K562 (cell line): ENCODE results near the gene SOAT1. TPM values are rescaled to one million over a fixed set of nuclear protein-coding genes. Genes with fewer than 3 reads are reported as not detected.

Experiments used
- ATAC-seq: fragments of 200-7000 bp; cut with Tn5 transposase; 3 replicates; pipeline ENCODE4 v1.9.1; 2020; ENCODE audit warnings: moderate library complexity
- BruUV-seq: library from RNA; stranded (reverse); fragments of 400-500 nt; replicated peaks from 2 replicates; lab custom pipeline; 2021; lab: Mats Ljungman, UMichigan
- CTCF ChIA-PET: fragments of 300-600 bp; formaldehyde crosslinking; extraction: SDS; loops from one replicate; lab custom pipeline; 2021; ENCODE audit warnings: low intra/inter-chr PET ratio; lab: Yijun Ruan, JAX
- POLR2A ChIA-PET: fragments of 300-600, 350-650 bp; sonication (Branson Sonifier 250); formaldehyde crosslinking; extraction: SDS; loops from one replicate; lab custom pipeline; 2021; ENCODE audit warnings: antibody characterized with exemption, inconsistent platforms; lab: Yijun Ruan, JAX
- DNase-seq, 4 experiments: peaks; one replicate each; pipeline versions ENCODE4 v3.0.0 to v3.0.0-alpha.2; 2011 to 2018; ENCODE audit warnings: low spot score in 3 of 4, mixed read lengths in 3 of 4; ENCODE audit errors: extremely low read depth in 1 of 4
- FAIRE-seq: peaks from 2 replicates; lab custom pipeline; 2011; peaks lifted over from hg19 to GRCh38; lab: Jason Lieb, UNC
- H2AFZ ChIP-seq: 2 replicates; pipeline ENCODE4 v1.6.0; 2011; ENCODE audit warnings: low read depth, low read length, control low read depth, inconsistent platforms
- H3K27ac ChIP-seq: fragments of 200-600 bp; 3 replicates; pipeline ENCODE4 v1.8.0; 2011; ENCODE audit warnings: low read depth, mild to moderate bottlenecking, control low read depth, inconsistent platforms, low read length, moderate library complexity, mixed read lengths; ENCODE audit errors: extremely low read depth
- H3K27me3 ChIP-seq, 2 experiments: fragments of 300-600 bp in 1 of 2; 2 replicates in 1 of 2; 3 replicates in 1 of 2; pipeline versions ENCODE4 v1.6.0 to v1.8.0; 2011; ENCODE audit warnings: inconsistent platforms in 2 of 2, low read length in 2 of 2, mild to moderate bottlenecking in 1 of 2, mixed read lengths in 1 of 2, moderate library complexity in 1 of 2; ENCODE audit not compliant: control insufficient read depth in 2 of 2, insufficient read depth in 2 of 2
- H3K36me3 ChIP-seq: fragments of 300-600 bp; 3 replicates; pipeline ENCODE4 v1.8.0; 2011; ENCODE audit warnings: mild to moderate bottlenecking, low read length, inconsistent platforms; ENCODE audit not compliant: control insufficient read depth, insufficient read depth
- H3K4me1 ChIP-seq, 2 experiments: fragments of 200-600 bp in 1 of 2; replicated peaks in 1 of 2; 2 replicates in 1 of 2; 3 replicates in 1 of 2; pipeline versions ENCODE4 v1.5.1 to v1.8.0; 2011; ENCODE audit warnings: inconsistent platforms in 2 of 2, low read length in 2 of 2, mild to moderate bottlenecking in 1 of 2, mixed read lengths in 1 of 2, moderate library complexity in 1 of 2; ENCODE audit not compliant: control insufficient read depth in 2 of 2, insufficient read depth in 2 of 2
- H3K4me2 ChIP-seq: 2 replicates; pipeline ENCODE4 v1.6.1; 2011; ENCODE audit warnings: low read length, control low read depth, inconsistent platforms, mixed read lengths; ENCODE audit not compliant: insufficient read depth
- H3K4me3 ChIP-seq: fragments of 200-600 bp; sonication (generic), shearing (Covaris generic); 2 replicates; pipeline ENCODE4 v1.5.1; 2016; ENCODE audit warnings: control low read depth, inconsistent platforms
- H3K79me2 ChIP-seq: fragments of 200-600 bp; 3 replicates; pipeline ENCODE4 v1.8.0; 2011; ENCODE audit warnings: low read length, inconsistent platforms; ENCODE audit not compliant: control insufficient read depth, insufficient read depth
- H3K9ac ChIP-seq, 2 experiments: 2 replicates each; pipeline versions ENCODE4 v1.6.0 to v1.6.1; 2011; ENCODE audit warnings: low read depth in 2 of 2, low read length in 2 of 2, control low read depth in 1 of 2, inconsistent platforms in 1 of 2, mild to moderate bottlenecking in 1 of 2, mixed read lengths in 1 of 2; ENCODE audit not compliant: insufficient read depth in 1 of 2
- H3K9me1 ChIP-seq: one replicate; pipeline ENCODE4 v1.6.0; 2011; ENCODE audit warnings: inconsistent platforms, mild to moderate bottlenecking, low read length, moderate library complexity; ENCODE audit not compliant: control insufficient read depth, insufficient read depth
- H3K9me3 ChIP-seq: replicated peaks from 2 replicates; pipeline ENCODE4 v1.5.1; 2011; ENCODE audit warnings: low read depth, low read length, inconsistent platforms; ENCODE audit not compliant: control insufficient read depth, insufficient read depth
- H4K20me1 ChIP-seq: replicated peaks from 2 replicates; pipeline ENCODE4 v1.6.1; 2011; ENCODE audit warnings: low read length, inconsistent platforms, mixed read lengths; ENCODE audit not compliant: control insufficient read depth, insufficient read depth
- BRF1 ChIP-seq: IDR thresholded peaks from 3 replicates; pipeline ENCODE4 v1.6.1; 2011; ENCODE audit warnings: borderline replicate concordance, mild to moderate bottlenecking; ENCODE audit not compliant: insufficient read length; ENCODE audit errors: extremely low read depth
- CGGBP1 ChIP-seq: fragments of 250-450 bp; sonication (Bioruptor Pico); IDR thresholded peaks from 2 replicates; pipeline ENCODE4 v1.9.0; 2021; ENCODE audit warnings: mild to moderate bottlenecking
- ELK1 ChIP-seq: sonication (generic); formaldehyde crosslinking; IDR thresholded peaks from 2 replicates; pipeline ENCODE4 v1.8.1; 2022; ENCODE audit warnings: missing genetic modification reagents
- ERF ChIP-seq: fragments of 450-650 bp; formaldehyde crosslinking; IDR thresholded peaks from 2 replicates; pipeline ENCODE4 v1.4.0; 2020; ENCODE audit warnings: mild to moderate bottlenecking, mixed read lengths
- GATAD2B ChIP-seq: fragments of 450-650 bp; IDR thresholded peaks from 2 replicates; pipeline ENCODE4 v1.6.1; 2017; ENCODE audit warnings: mild to moderate bottlenecking, borderline replicate concordance
- HDAC8 ChIP-seq: fragments of 450-650 bp; IDR thresholded peaks from 2 replicates; pipeline ENCODE4 v1.6.1; 2016; ENCODE audit warnings: mild to moderate bottlenecking, missing genetic modification characterization, moderate library complexity, missing compliant biosample characterization
- L3MBTL2 ChIP-seq: fragments of 450-650 bp; IDR thresholded peaks from 2 replicates; pipeline ENCODE4 v1.6.1; 2016; ENCODE audit warnings: mild to moderate bottlenecking, moderate library complexity
- MYC ChIP-seq, 2 experiments: fragments of 250-450 bp in 1 of 2; sonication (Bioruptor Pico) in 1 of 2; IDR thresholded peaks; 2 replicates each; pipeline versions ENCODE4 v1.5.1 to v1.6.1; 2012 to 2021; ENCODE audit warnings: low read depth in 2 of 2, borderline replicate concordance in 1 of 2, improper control_type of control experiment in 1 of 2, low read length in 1 of 2, mild to moderate bottlenecking in 1 of 2, moderate library complexity in 1 of 2
- PCBP2 ChIP-seq: fragments of 200-400 bp; formaldehyde crosslinking; IDR thresholded peaks from 2 replicates; pipeline ENCODE4 v1.6.1; 2018; ENCODE audit warnings: low read length, low read depth, mild to moderate bottlenecking, moderate library complexity; ENCODE audit not compliant: poor library complexity, severe bottlenecking
- PHF21A ChIP-seq: fragments of 450-650 bp; IDR thresholded peaks from 2 replicates; pipeline ENCODE4 v1.6.1; 2017; ENCODE audit warnings: low read depth, borderline replicate concordance
- SLC30A9 ChIP-seq: fragments of 250-450 bp; sonication (Bioruptor Pico); IDR thresholded peaks from 2 replicates; pipeline ENCODE4 v1.8.0; 2022; ENCODE audit warnings: mild to moderate bottlenecking, moderate library complexity
- TSC22D4 ChIP-seq: fragments of 450-650 bp; IDR thresholded peaks from 2 replicates; pipeline ENCODE4 v1.6.1; 2016; ENCODE audit warnings: missing genetic modification characterization, missing biosample characterization, control low read depth
- U2AF1 ChIP-seq: fragments of 200-400 bp; formaldehyde crosslinking; optimal IDR thresholded peaks from 2 replicates; pipeline ENCODE3; 2017; ENCODE audit warnings: mild to moderate bottlenecking, low read depth, low read length, moderate library complexity
- UBTF ChIP-seq, 2 experiments: IDR thresholded peaks; 2 replicates each; pipeline ENCODE4 v1.6.1; 2012; ENCODE audit warnings: improper control_type of control experiment in 2 of 2, low read depth in 2 of 2, low read length in 2 of 2, borderline replicate concordance in 1 of 2
- ZNF436 ChIP-seq: fragments of 250-450, 450-650 bp; sonication (Bioruptor Pico); formaldehyde crosslinking; IDR thresholded peaks from 2 replicates; pipeline ENCODE4 v1.7.0; 2020; ENCODE audit warnings: mild to moderate bottlenecking
- ZNF445 ChIP-seq: fragments of 250-450 bp; sonication (Bioruptor Pico); IDR thresholded peaks from 2 replicates; pipeline ENCODE4 v1.4.0; 2020; ENCODE audit warnings: low read depth, mild to moderate bottlenecking, moderate library complexity
- ZNF507 ChIP-seq: conservative IDR thresholded peaks from 2 replicates; pipeline ENCODE4 v1.6.1; 2017; ENCODE audit warnings: missing genetic modification characterization, missing compliant biosample characterization
- in situ Hi-C: fragments of 300-500 bp; cut with MboI; formaldehyde crosslinking; loops from 4 replicates; pipeline ENCODE4 v1.15.0; 2018; ENCODE audit warnings: inconsistent platforms, mixed read lengths
- intact Hi-C: fragments of 100-400 bp; cut with micrococcal nuclease; formaldehyde crosslinking; loops from 2 replicates; pipeline ENCODE4 v1.14.2; 2022
- polyA plus RNA-seq, 8 experiments: library from polyadenylated mRNA; depleted of rRNA in 4 of 8; stranded (reverse) in 5 of 8; unstranded in 3 of 8; fragments of >200 nt; fragmentation: Nextera tagmentation in 2 of 8; fragmentation: Illumina TruSeq in 1 of 8; extraction: Ambion mirVana in 2 of 8; extraction: Trizol in 1 of 8; gene quantifications; 2 replicates each; pipeline versions ENCODE4 v1.2.1 to v1.2.3, GENCODE V29; 2011 to 2014; ENCODE audit warnings: inconsistent platforms in 1 of 8, missing spikeins in 1 of 8
- total RNA-seq, 7 experiments: library from RNA; depleted of rRNA in 6 of 7; stranded (reverse); fragments of >200 nt in 6 of 7; fragmentation: Illumina TruSeq in 2 of 7; extraction: Trizol in 2 of 7; gene quantifications; 2 replicates each; pipeline versions ENCODE4 v1.2.1 to v1.2.3, GENCODE V29; 2011 to 2021; ENCODE audit warnings: low replicate concordance in 1 of 7

The SOAT1 gene
- total and polyA plus RNA-seq, 9 of the 15 experiments (the other 6 are each of a cell fraction or from before 2014, with no cell fraction given) = 5.5 to 29.1 (median 17.3) TPM

GRCh38 chr1:179380299-179380698, 86.7 kb downstream of the SOAT1 start:
- H3K36me3 ChIP-seq = no peaks in the 10 kb centered on the region
- H2AFZ ChIP-seq = no peak overlapping the region
- BruUV-seq = no TSS peak
- no peaks in the 10 kb centered on the region for H3K4me1 ChIP-seq
- intact Hi-C loops = loop anchor here (10.0 kb wide), 1 partner anchor 215 kb away; the partner anchor contains the start of gene TDRD5
- no peaks in the 10 kb centered on the region for H3K79me2 ChIP-seq
- in situ Hi-C loops = loop anchor here (10.0 kb wide), 1 partner anchor 585 kb away; no protein-coding TSS in a partner anchor
- H4K20me1 ChIP-seq = no peaks in the 10 kb centered on the region
- no peaks in the 10 kb centered on the region for H3K9me1 ChIP-seq
- FAIRE-seq = no peak
- H3K27me3 ChIP-seq = peaks cover 5 to 8% of the 10 kb centered on the region in 2 experiments; a peak in 4 of 5 replicates
- no peak for TF ChIP-seq PCBP2
- no peak for TF ChIP-seq U2AF1
- no peak for TF ChIP-seq CGGBP1 (CRISPR knock-in tag)
- no peak for TF ChIP-seq MYC (IDR thresholded peaks at IDR 0.05; ENCODE audit: low read depth, low read length)
- no peak for TF ChIP-seq MYC (CRISPR knock-in tag; IDR thresholded peaks at IDR 0.05; ENCODE audit: borderline replicate concordance, low read depth)
- no peak for TF ChIP-seq GATAD2B
- no peak for TF ChIP-seq TSC22D4 (tag)
- TF ChIP-seq HDAC8 (tag) = no peak
- no peak for TF ChIP-seq BRF1
- no peak for TF ChIP-seq UBTF (IDR thresholded peaks at IDR 0.05; ENCODE audit: borderline replicate concordance in 1 of 2, low read depth in 2 of 2, low read length in 2 of 2)
- TF ChIP-seq ZNF436 = no peak
- TF ChIP-seq ZNF507 (tag) = no peak
- no peak for TF ChIP-seq ZNF445 (CRISPR knock-in tag)
- no peak for TF ChIP-seq ERF (CRISPR knock-in tag)
- no peak for TF ChIP-seq ELK1 (CRISPR knock-in tag)
- no peak for TF ChIP-seq SLC30A9 (CRISPR knock-in tag)
- TF ChIP-seq L3MBTL2 = no peak
- no peak for TF ChIP-seq PHF21A
- no peaks in the 10 kb centered on the region for H3K9me3 ChIP-seq
- no peak overlapping the region for H3K4me3 ChIP-seq
- H3K4me2 ChIP-seq = no peak overlapping the region
- ChIA-PET CTCF (no interaction called here), POLR2A (no interaction called here)
- H3K9ac ChIP-seq = no peak overlapping the region
- ATAC-seq = no peak
- no peak for DNase-seq
- H3K27ac ChIP-seq = no peak overlapping the region
